ENCODE results near the gene C6orf120.
"Not testable (repeated sequence)": the region's sequence is repeated elsewhere in the genome, so short reads cannot be mapped to it uniquely, and the experiment has no call there.

The C6orf120 gene

DNA sequence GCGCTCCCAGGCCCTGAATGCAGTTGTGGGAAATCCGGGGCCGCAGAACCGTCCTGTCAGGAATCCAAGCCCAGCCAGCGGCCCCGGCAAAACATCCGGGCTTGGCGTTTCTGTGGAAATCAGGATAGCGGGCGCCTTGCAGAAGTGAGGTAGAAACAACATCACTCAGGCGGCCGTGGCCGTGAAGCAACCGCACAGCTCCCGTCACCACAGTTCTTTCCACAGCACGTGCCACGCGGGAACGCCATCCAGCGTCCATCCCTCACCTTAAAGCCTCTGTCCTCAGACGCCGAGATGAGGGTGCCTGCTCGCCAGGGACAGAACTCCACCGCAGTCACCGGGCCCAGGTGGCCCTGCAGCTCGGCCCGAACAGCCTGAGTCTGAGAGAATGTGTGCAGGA lies 34.2 kb upstream of the C6orf120 start:
- no peak for ATAC-seq (ENCODE audit: low read depth)
- peaks cover 25% of the 10 kb centered on the region for H3K36me3 Mint-ChIP-seq

DNA sequence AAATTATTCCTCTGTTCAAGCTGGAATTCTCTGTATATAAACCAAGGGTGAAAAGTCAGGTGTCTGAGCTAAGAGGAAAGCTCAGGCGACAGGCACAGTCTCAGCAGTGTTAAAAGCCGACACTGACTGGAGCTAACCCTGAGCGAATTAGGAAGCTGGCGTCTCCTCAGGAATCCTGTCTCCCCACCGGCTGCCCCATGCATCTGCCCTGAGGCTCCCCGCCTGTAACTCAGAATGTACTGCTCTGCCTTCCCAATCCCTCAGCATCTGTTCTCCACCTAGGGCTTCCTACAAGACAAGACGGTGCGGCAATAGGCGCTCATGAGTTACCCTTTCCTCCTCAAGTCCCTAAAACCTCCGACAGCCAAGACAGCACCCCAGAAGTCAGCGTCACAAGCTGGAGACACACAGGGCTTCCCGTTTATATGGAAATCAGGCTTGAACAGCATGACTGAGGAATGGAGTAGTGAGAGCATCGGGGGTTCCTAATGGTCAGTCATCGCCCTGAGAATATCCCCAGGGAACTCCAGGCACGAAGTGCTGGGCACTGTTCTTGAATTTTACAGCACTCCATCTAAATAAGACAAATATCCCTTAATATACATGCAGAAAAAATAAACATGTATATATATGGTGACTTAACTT lies 33.6 kb upstream of the C6orf120 start:
- Mint-ChIP-seq H3K4me1 (peaks cover 2% of the 10 kb centered on the region), H3K4me3 (no peak overlapping the region), H3K27me3 (no peaks in the 10 kb centered on the region), H3K36me3 (peaks cover 23% of the 10 kb centered on the region), H3K9me3 (no peaks in the 10 kb centered on the region), H3K27ac (no peak overlapping the region)
- no peak for DNase-seq (ENCODE audit: low spot score in 2 of 2)
- no peak for ATAC-seq (ENCODE audit: low read depth)

More for the DNA sequence above, 34.2 kb upstream of the C6orf120 start:
- H3K27ac Mint-ChIP-seq, result no peak overlapping the region
- H3K4me3 Mint-ChIP-seq, result no peak overlapping the region
- H3K27me3 Mint-ChIP-seq, result no peaks in the 10 kb centered on the region
- H3K9me3 Mint-ChIP-seq, result no peaks in the 10 kb centered on the region
- no peak for DNase-seq (ENCODE audit: low spot score in 2 of 2)
- peaks cover 2% of the 10 kb centered on the region for H3K4me1 Mint-ChIP-seq

DNA sequence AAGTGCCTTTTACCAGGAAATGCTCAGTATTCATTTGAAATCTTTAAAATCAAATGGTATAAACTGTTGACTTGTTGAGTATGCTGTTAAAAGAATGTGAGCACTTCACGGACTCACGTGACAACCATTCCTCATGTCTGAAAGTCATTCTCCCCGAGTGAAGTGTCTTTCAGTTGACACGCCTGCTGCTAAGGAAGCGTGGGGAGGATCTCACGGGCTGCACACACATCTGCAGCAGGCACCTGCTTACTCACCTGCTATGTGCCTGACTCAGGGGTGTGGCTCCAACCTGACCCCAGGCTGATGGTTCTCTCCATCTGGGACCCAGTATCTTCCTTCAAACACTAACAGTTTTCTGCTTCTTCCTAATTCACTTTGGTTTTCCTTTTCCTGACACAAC lies 32.8 kb upstream of the C6orf120 start:
- Mint-ChIP-seq H3K27ac (no peak overlapping the region), H3K36me3 (peaks cover 20% of the 10 kb centered on the region), H3K9me3 (no peaks in the 10 kb centered on the region), H3K4me3 (no peak overlapping the region), H3K27me3 (no peaks in the 10 kb centered on the region), H3K4me1 (no peaks in the 10 kb centered on the region)
- ATAC-seq (ENCODE audit: low read depth) (no peak), DNase-seq (ENCODE audit: low spot score in 2 of 2) (no peak)

DNA sequence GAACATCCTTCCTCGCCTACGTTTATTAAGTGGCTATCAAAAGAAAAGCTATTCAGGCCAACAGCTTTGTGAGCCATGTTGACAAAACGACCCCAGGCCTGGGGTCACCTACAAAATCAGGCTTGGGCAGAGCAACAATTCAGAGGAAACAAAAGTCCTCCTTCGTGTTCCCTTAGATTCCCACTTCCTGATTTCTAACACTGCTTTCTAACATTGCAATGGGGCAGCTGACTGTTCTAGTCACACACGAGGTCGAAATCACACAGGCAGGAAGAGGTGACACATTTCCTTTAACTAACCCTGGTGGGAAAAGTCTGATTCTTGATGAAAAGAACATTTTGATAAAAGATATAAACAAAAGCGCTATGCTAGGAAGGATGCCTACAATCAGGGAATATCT lies 32.0 kb upstream of the C6orf120 start:
- DNase-seq (ENCODE audit: low spot score in 2 of 2), result no peak
- Mint-ChIP-seq H3K4me1 (no peaks in the 10 kb centered on the region), H3K4me3 (no peak overlapping the region), H3K9me3 (peaks cover 4% of the 10 kb centered on the region), H3K27me3 (no peaks in the 10 kb centered on the region), H3K27ac (no peak overlapping the region), H3K36me3 (peaks cover 27% of the 10 kb centered on the region)
- no peak for ATAC-seq (ENCODE audit: low read depth)

DNA sequence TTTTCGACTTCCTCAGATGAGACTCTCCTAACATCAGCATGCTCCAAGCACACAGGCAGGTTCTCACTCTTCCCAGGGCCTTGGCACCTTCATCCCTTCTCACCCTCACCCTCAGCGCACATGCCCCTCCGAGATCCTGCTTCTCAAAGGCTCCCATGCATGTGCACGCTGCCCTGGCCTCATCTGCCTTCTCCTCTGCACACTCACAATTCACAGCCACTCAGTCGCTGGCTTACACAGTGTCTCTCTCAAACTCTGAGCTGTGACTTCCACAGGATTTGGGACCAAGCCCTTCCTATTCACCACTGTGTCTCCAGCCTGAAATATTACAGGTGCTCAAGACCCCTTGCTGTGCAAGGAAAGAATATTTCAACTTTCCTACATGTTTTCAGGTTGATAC lies 30.4 kb upstream of the C6orf120 start:
- no peak for DNase-seq (ENCODE audit: low spot score in 2 of 2)
- H3K27ac Mint-ChIP-seq, result no peak overlapping the region
- H3K4me3 Mint-ChIP-seq, result no peak overlapping the region
- H3K4me1 Mint-ChIP-seq, result no peaks in the 10 kb centered on the region
- ATAC-seq (ENCODE audit: low read depth), result no peak
- H3K36me3 Mint-ChIP-seq, result peaks cover 30% of the 10 kb centered on the region
- no peaks in the 10 kb centered on the region for H3K27me3 Mint-ChIP-seq
- peaks cover 4% of the 10 kb centered on the region for H3K9me3 Mint-ChIP-seq

DNA sequence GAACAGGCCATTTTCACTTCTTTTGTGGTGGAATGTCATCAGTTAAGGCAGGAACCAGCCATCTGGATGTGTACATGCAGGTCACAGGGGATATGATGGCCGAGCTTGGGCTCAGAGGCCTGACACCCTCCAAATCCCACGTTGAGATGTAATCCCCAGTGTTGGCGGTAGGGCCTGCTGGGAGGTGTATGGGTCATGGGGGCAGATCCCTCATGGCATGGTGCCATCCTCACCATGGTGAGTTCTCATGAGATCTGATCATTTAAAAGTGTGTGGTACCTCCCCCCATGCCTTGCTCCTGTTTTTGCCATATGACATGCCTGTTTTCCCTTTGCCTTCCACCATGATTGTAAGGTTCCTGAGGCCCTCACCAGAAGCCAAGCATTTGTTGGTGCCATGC lies 26.9 kb upstream of the C6orf120 start:
- Mint-ChIP-seq H3K27ac (no peak overlapping the region), H3K4me1 (no peaks in the 10 kb centered on the region), H3K9me3 (peaks cover 5% of the 10 kb centered on the region), H3K36me3 (peaks cover 36% of the 10 kb centered on the region), H3K27me3 (no peaks in the 10 kb centered on the region), H3K4me3 (no peak overlapping the region)
- no peak for ATAC-seq (ENCODE audit: low read depth)
- no peak for DNase-seq (ENCODE audit: low spot score in 2 of 2)

DNA sequence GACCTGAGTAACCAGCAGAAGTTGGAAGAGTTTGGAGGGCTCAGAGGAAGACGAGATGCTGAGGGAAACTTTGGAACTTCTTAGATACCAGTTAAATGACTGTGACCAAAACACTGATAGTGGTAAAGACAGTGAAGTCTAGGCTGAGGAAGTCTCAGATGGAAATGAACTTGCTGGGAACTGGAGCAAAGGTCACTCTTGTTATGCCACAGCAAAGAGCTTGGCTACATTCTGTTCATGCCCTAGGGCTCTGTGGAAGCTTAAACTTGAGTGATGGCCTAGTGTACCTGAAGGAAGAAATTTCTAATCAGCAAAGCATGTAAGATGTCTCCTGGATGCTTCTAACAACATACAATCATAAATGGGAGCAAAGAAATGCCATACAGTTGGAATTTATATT lies 24.8 kb upstream of the C6orf120 start:
- no peaks in the 10 kb centered on the region for H3K4me1 Mint-ChIP-seq
- DNase-seq (ENCODE audit: low spot score in 2 of 2), result no peak
- H3K36me3 Mint-ChIP-seq, result peaks cover 44% of the 10 kb centered on the region
- no peak for ATAC-seq (ENCODE audit: low read depth)
- H3K27me3 Mint-ChIP-seq, result no peaks in the 10 kb centered on the region
- H3K27ac Mint-ChIP-seq, result no peak overlapping the region
- H3K4me3 Mint-ChIP-seq, result no peak overlapping the region
- H3K9me3 Mint-ChIP-seq, result peaks cover 8% of the 10 kb centered on the region

DNA sequence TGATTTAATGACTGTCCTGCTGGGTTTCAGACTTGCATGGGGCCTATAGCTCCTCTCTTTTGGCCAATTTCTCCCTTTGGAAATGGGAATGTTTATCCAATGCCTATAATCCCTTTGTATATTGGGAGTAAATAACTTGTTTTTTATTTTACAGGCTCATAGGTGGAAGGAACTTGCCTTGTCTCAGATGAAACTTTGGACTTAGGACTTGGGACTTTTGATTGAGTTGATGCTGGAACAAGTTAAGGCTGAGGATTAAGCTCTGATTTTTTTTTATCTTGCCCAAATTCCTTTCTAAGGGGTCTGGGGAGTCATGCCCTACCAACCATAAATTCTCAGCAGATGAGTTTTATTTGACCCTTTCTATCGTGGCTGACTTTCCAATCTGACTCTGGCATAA lies 23.6 kb upstream of the C6orf120 start:
- peaks cover 45% of the 10 kb centered on the region for H3K36me3 Mint-ChIP-seq
- no peak overlapping the region for H3K4me3 Mint-ChIP-seq
- H3K27ac Mint-ChIP-seq, result no peak overlapping the region
- H3K27me3 Mint-ChIP-seq, result no peaks in the 10 kb centered on the region
- DNase-seq (ENCODE audit: low spot score in 2 of 2) (no peak), ATAC-seq (ENCODE audit: low read depth) (no peak)
- peaks cover 8% of the 10 kb centered on the region for H3K9me3 Mint-ChIP-seq
- H3K4me1 Mint-ChIP-seq, result peaks cover 4% of the 10 kb centered on the region

DNA sequence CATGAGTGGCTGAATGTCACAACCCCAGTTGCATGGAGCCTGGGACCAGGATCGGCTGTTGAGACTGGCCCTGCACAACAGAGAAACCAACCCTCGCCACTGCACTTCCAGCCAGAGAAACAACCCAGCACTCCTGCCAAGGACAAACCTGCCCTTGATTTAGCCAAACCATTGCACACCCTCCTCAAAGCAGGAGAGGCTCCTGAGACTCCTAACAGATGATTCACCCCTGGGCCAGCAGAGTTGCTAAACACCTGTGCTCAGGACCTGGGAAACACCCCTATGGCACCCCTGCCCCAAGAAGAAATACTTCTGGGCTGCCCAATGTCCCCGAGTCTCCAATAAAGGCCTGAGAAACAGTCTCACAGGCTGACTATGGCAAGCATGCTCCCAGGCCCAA lies 17.9 kb upstream of the C6orf120 start:
- Mint-ChIP-seq H3K4me3 (no peak overlapping the region), H3K36me3 (peaks cover 59% of the 10 kb centered on the region), H3K9me3 (peaks cover 18% of the 10 kb centered on the region), H3K27ac (no peak overlapping the region), H3K4me1 (peaks cover 6% of the 10 kb centered on the region), H3K27me3 (no peaks in the 10 kb centered on the region)
- ATAC-seq (ENCODE audit: low read depth) (no peak), DNase-seq (ENCODE audit: low spot score in 2 of 2) (no peak)

DNA sequence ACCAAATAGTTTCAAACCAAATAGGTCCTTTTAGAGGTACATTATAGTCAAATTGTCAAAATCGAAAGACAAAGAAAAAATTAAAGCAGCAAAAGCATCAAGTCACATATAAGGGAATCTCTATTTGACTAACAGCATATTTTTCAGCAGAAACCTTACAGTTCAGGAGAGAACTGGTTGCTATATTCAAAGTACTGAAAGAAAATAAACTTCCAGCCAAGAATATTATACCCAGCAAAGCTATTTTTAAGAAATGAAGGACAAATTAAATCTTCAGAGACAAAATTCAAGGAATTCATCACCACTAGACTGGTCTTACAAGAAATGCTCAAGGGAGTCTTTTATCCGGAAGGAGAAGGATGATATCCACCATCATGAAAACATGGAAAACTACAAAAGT lies 16.1 kb upstream of the C6orf120 start:
- no peak for ATAC-seq (ENCODE audit: low read depth)
- H3K4me1 Mint-ChIP-seq, result peaks cover 8% of the 10 kb centered on the region
- peaks cover 51% of the 10 kb centered on the region for H3K36me3 Mint-ChIP-seq
- H3K9me3 Mint-ChIP-seq, result peaks cover 15% of the 10 kb centered on the region
- DNase-seq (ENCODE audit: low spot score in 2 of 2), result no peak
- no peaks in the 10 kb centered on the region for H3K27me3 Mint-ChIP-seq
- H3K27ac Mint-ChIP-seq, result no peak overlapping the region
- H3K4me3 Mint-ChIP-seq, result no peak overlapping the region

DNA sequence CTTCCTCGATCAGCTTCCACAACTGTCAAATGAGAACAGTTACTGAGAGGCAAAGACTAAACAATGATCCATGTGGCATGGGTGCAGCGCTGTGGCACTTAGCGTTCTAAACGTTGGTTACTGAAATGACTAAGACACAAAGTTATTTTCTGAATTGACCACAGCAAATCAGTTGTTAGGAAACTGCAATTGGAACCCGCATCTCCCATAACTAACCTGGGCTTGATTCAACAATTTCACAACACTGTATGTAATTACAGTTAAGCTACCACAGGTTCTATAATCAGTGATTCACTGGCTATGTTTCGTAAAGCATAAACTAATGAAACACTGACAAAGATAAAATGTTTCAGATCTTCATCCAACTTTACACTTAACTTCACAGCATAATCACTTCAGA lies 12.6 kb upstream of the C6orf120 start:
- Mint-ChIP-seq H3K27ac (no peak overlapping the region), H3K27me3 (no peaks in the 10 kb centered on the region), H3K36me3 (peaks cover 46% of the 10 kb centered on the region), H3K9me3 (peaks cover 23% of the 10 kb centered on the region), H3K4me3 (no peak overlapping the region), H3K4me1 (peaks cover 2% of the 10 kb centered on the region)
- ATAC-seq (ENCODE audit: low read depth) (no peak), DNase-seq (ENCODE audit: low spot score in 2 of 2) (no peak)

DNA sequence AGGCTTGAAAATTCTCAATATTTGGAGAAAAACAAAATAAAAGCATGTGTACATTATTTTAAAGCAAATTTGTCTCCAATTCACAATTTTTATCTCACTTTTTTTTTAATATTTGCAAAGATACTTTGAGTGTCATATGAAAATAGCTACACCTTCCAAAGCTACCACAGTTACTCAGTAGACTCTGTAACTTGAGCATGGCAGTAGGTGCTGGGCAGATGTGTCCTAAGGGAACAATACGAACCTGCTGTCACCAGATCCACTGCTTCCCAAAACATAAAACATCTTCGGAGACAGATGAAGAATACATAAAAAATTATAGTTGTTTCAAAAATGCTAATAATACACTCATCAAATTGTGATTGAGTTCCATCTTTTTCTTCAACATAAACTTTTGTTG lies 10.7 kb upstream of the C6orf120 start:
- H3K27me3 Mint-ChIP-seq, result no peaks in the 10 kb centered on the region
- H3K27ac Mint-ChIP-seq, result no peak overlapping the region
- H3K36me3 Mint-ChIP-seq, result peaks cover 38% of the 10 kb centered on the region
- H3K9me3 Mint-ChIP-seq, result peaks cover 15% of the 10 kb centered on the region
- H3K4me3 Mint-ChIP-seq, result no peak overlapping the region
- ATAC-seq (ENCODE audit: low read depth), result no peak
- peaks cover 2% of the 10 kb centered on the region for H3K4me1 Mint-ChIP-seq
- DNase-seq (ENCODE audit: low spot score in 2 of 2), result no peak

DNA sequence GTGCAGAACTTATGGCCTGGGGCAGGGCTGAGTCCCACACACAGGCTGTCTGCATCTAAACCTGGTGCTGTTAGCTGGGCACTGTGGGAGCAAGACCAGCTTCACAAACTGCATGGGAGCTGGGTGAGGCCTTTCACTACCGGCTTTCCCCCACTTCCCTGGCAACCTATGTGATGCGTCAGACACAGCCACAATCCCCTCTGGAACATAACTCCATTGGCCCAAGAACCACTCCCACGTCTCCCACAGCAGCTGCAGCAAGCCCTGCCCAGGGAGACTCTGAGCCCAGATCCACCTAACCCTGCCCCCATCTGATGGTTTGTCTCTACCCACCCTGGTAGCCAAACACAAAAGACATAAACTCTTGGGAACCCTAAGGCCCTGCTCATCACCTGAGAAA lies 9.4 kb upstream of the C6orf120 start:
- Mint-ChIP-seq H3K27me3 (no peaks in the 10 kb centered on the region), H3K4me1 (peaks cover 2% of the 10 kb centered on the region), H3K9me3 (peaks cover 13% of the 10 kb centered on the region), H3K27ac (no peak overlapping the region), H3K36me3 (peaks cover 32% of the 10 kb centered on the region), H3K4me3 (no peak overlapping the region)
- ATAC-seq (ENCODE audit: low read depth), result no peak
- no peak for DNase-seq (ENCODE audit: low spot score in 2 of 2)

DNA sequence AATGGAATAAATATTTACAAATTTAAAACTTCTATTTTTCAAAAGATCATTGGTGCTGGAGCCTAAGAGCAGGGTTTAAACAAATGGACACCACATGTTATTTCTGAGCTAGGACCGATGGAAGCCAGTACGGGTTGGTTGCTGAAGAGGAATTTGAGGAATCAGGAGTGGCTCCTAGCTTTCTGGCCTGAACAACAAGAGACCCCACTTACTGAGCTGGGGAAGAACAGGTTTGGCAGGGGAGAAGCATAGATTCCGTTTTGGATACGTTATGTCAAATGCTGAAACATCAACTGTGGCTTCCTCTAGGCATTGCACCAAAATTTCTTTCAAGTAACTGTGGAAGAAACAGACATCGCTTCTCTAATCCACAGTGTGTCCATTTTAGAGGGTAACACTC lies 6.8 kb upstream of the C6orf120 start:
- ATAC-seq (ENCODE audit: low read depth), result no peak
- Mint-ChIP-seq H3K4me1 (peaks cover 11% of the 10 kb centered on the region), H3K27me3 (no peaks in the 10 kb centered on the region), H3K9me3 (peaks cover 10% of the 10 kb centered on the region), H3K4me3 (no peak overlapping the region), H3K36me3 (peaks cover 24% of the 10 kb centered on the region), H3K27ac (no peak overlapping the region)
- no peak for DNase-seq (ENCODE audit: low spot score in 2 of 2)

DNA sequence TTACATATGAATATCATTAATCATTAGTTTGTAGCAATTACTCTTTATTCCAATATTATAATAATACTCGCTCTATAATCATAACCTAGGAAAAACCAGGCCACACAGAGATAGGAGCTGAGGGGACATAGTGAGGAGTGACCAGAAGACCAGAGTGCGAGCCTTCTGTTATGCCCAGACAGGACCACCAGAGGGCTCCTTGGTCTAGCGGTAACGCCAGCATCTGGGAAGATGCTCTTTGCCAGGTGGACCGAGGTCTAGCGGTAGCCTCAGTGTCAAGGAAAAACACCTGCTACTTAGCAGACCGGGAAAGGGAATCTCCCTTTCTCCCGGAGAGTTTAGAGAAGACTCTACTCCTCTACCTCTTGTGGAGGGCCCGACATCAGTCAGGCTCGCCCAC lies 4.8 kb upstream of the C6orf120 start:
- H3K27me3 Mint-ChIP-seq; ATAC-seq (ENCODE audit: low read depth); H3K4me3 Mint-ChIP-seq; DNase-seq (ENCODE audit: low spot score in 2 of 2); H3K27ac Mint-ChIP-seq; H3K9me3 Mint-ChIP-seq: not testable (repeated sequence)
- peaks cover 12% of the 10 kb centered on the region for H3K4me1 Mint-ChIP-seq
- peaks cover 21% of the 10 kb centered on the region for H3K36me3 Mint-ChIP-seq
